Jurkat, Clone E6-1 (cell line): ENCODE measurements around the gene SDK2.

Experiments
- DNase-seq: peaks from one replicate; pipeline ENCODE4 v3.0.0-alpha.2; 2011; ENCODE audit warnings: low read depth, low spot score
- H3K4me3 ChIP-seq: 2 replicates; pipeline ENCODE4 v1.5.1; 2011; ENCODE audit warnings: mild to moderate bottlenecking, low read length, control low read depth, moderate library complexity

Gene SDK2

GRCh38 chr17:73594025-73594424 lies 50.2 kb downstream of the SDK2 start:
- H3K4me3 ChIP-seq: no peak overlapping the region
- DNase-seq: no peak

GRCh38 chr17:73593249-73593965 lies 50.8 kb downstream of the SDK2 start:
- no peak for DNase-seq
- H3K4me3 ChIP-seq: no peak overlapping the region

GRCh38 chr17:73592501-73592961 lies 51.7 kb downstream of the SDK2 start:
- H3K4me3 ChIP-seq: peak overlapping the region; percentile 26
- no peak for DNase-seq

GRCh38 chr17:73592079-73592415 lies 52.2 kb downstream of the SDK2 start:
- peak overlapping the region; percentile 26 for H3K4me3 ChIP-seq
- no peak for DNase-seq

- DNase-seq: peak; percentile 96
- peak overlapping the region; percentile 26 for H3K4me3 ChIP-seq
These were observed 52.8 kb downstream of the SDK2 start for GRCh38 chr17:73591296-73592078.

GRCh38 chr17:73589363-73589980 lies 54.8 kb downstream of the SDK2 start:
- no peak for DNase-seq
- no peak overlapping the region for H3K4me3 ChIP-seq

- H3K4me3 ChIP-seq: no peak overlapping the region
- no peak for DNase-seq
These were observed 55.4 kb downstream of the SDK2 start for GRCh38 chr17:73588891-73589290.

GRCh38 chr17:73588301-73588846 lies 55.9 kb downstream of the SDK2 start:
- no peak for DNase-seq
- no peak overlapping the region for H3K4me3 ChIP-seq

GRCh38 chr17:73586921-73587602 lies 57.2 kb downstream of the SDK2 start:
- DNase-seq: no peak
- H3K4me3 ChIP-seq: no peak overlapping the region

- H3K4me3 ChIP-seq: no peak overlapping the region
These were observed 57.9 kb downstream of the SDK2 start for GRCh38 chr17:73586275-73586832.

GRCh38 chr17:73585583-73585982 lies 58.7 kb downstream of the SDK2 start:
- no peak overlapping the region for H3K4me3 ChIP-seq
- no peak for DNase-seq

More at GRCh38 chr17:73586275-73586832, 57.9 kb downstream of the SDK2 start:
- no peak for DNase-seq

- no peak for DNase-seq
- H3K4me3 ChIP-seq: no peak overlapping the region
These were observed 59.3 kb downstream of the SDK2 start for GRCh38 chr17:73584987-73585386.

- no peak for DNase-seq
- no peak overlapping the region for H3K4me3 ChIP-seq
These were observed 60.2 kb downstream of the SDK2 start for GRCh38 chr17:73584049-73584448.

- DNase-seq: no peak
- no peak overlapping the region for H3K4me3 ChIP-seq
These were observed 61.4 kb downstream of the SDK2 start for GRCh38 chr17:73582821-73583220.

GRCh38 chr17:73582359-73582758 lies 61.9 kb downstream of the SDK2 start:
- DNase-seq: no peak
- no peak overlapping the region for H3K4me3 ChIP-seq

- no peak overlapping the region for H3K4me3 ChIP-seq
- DNase-seq: no peak
These were observed 62.9 kb downstream of the SDK2 start for GRCh38 chr17:73581379-73581778.

GRCh38 chr17:73580073-73580710 lies 64.1 kb downstream of the SDK2 start:
- no peak for DNase-seq
- no peak overlapping the region for H3K4me3 ChIP-seq

- DNase-seq: no peak
- H3K4me3 ChIP-seq: no peak overlapping the region
These were observed 67.6 kb downstream of the SDK2 start for GRCh38 chr17:73576556-73577098.
